HCT116 (cell line): ENCODE measurements around the gene SMIM21. TPM values are rescaled to one million over a fixed set of nuclear protein-coding genes. Genes with fewer than 3 reads are reported as not detected.

Source experiments
- ATAC-seq: fragments of 200-7000 bp; cut with Tn5 transposase; 2 replicates; pipeline ENCODE4 v1.9.1; 2020; ENCODE audit warnings: mild to moderate bottlenecking, moderate library complexity
- BruUV-seq: library from RNA; stranded (reverse); fragments of 400-500 nt; replicated peaks from 2 replicates; lab custom pipeline; 2021; lab: Mats Ljungman, UMichigan
- CTCF ChIA-PET: fragments of 300-600 bp; sonication (Branson Sonifier 250); formaldehyde crosslinking; loops from one replicate; lab custom pipeline; 2021; ENCODE audit warnings: antibody characterized with exemption; lab: Charles Lee
- POLR2A ChIA-PET: fragments of 300-600, 350-600 bp; sonication (Branson Sonifier 250); formaldehyde crosslinking; loops from one replicate; lab custom pipeline; 2021; ENCODE audit warnings: antibody characterized with exemption; lab: Charles Lee
- RAD21 ChIA-PET, 2 experiments: fragments of 300-600 bp; sonication (Branson Sonifier 250); formaldehyde crosslinking; loops; one replicate each; lab custom pipeline; 2023; ENCODE audit warnings: low total read pairs in 2 of 2; ENCODE audit not compliant: uncharacterized antibody in 2 of 2, unreplicated experiment in 2 of 2, low non-redundant PET in 1 of 2; lab: Charles Lee
- DNase-seq: peaks from one replicate; pipeline ENCODE4 v3.0.0-alpha.2; 2010; ENCODE audit warnings: low read depth, low spot score
- H2AFZ ChIP-seq: fragments of 200-600 bp; shearing (Covaris generic), sonication (generic); 2 replicates; pipeline ENCODE4 v1.6.1; 2017; ENCODE audit warnings: low read depth, mixed run types, mixed read lengths, antibody characterized with exemption, low read length; ENCODE audit not compliant: poor library complexity, severe bottlenecking
- H3K27ac ChIP-seq: 2 replicates; pipeline ENCODE4 v1.5.1; 2012; ENCODE audit warnings: low read depth, low read length
- H3K27me3 ChIP-seq: fragments of 200-600 bp; sonication (generic); 2 replicates; pipeline ENCODE4 v1.6.1; 2016; ENCODE audit warnings: mixed run types, low read length, mixed read lengths; ENCODE audit not compliant: insufficient read depth
- H3K36me3 ChIP-seq, 2 experiments: fragments of 200-500 bp in 1 of 2; fragments of 200-600 bp in 1 of 2; sonication (Bioruptor generic) in 1 of 2; sonication (generic) in 1 of 2; 2 replicates each; pipeline versions ENCODE4 v1.5.1 to v1.6.1; 2014 to 2016; ENCODE audit warnings: low read length in 2 of 2, inconsistent platforms in 1 of 2, mixed read lengths in 1 of 2, mixed run types in 1 of 2; ENCODE audit not compliant: insufficient read depth in 2 of 2, control insufficient read depth in 1 of 2
- H3K4me1 ChIP-seq, 2 experiments: fragments of 200-600 bp in 1 of 2; sonication (generic) in 1 of 2; 2 replicates each; pipeline versions ENCODE4 v1.5.1 to v1.6.1; 2012 to 2017; ENCODE audit warnings: low read length in 2 of 2, inconsistent platforms in 1 of 2, mild to moderate bottlenecking in 1 of 2, mixed read lengths in 1 of 2, mixed run types in 1 of 2, moderate library complexity in 1 of 2; ENCODE audit not compliant: insufficient read depth in 2 of 2, control insufficient read depth in 1 of 2
- H3K4me2 ChIP-seq: fragments of 200-600 bp; sonication (generic); 2 replicates; pipeline ENCODE4 v1.6.1; 2017; ENCODE audit warnings: mixed run types, low read length, mixed read lengths
- H3K4me3 ChIP-seq, 2 experiments: fragments of 200-600 bp in 1 of 2; sonication (generic) in 1 of 2; replicated peaks in 1 of 2; 2 replicates each; pipeline ENCODE4 v1.5.1; 2011 to 2016; ENCODE audit warnings: low read length in 2 of 2, control low read depth in 1 of 2, low read depth in 1 of 2, mild to moderate bottlenecking in 1 of 2, mixed read lengths in 1 of 2, mixed run types in 1 of 2
- H3K79me2 ChIP-seq: fragments of 200-600 bp; sonication (generic); 2 replicates; pipeline ENCODE4 v1.6.1; 2017; ENCODE audit warnings: mild to moderate bottlenecking, mixed run types, low read length, moderate library complexity, mixed read lengths; ENCODE audit not compliant: insufficient read depth
- H3K9ac ChIP-seq: fragments of 200-600 bp; sonication (generic); 2 replicates; pipeline ENCODE4 v1.6.1; 2016; ENCODE audit warnings: low read length, mixed read lengths
- H3K9me2 ChIP-seq: fragments of 200-600 bp; sonication (generic), shearing (Covaris generic); 2 replicates; pipeline ENCODE4 v1.6.1; 2017; ENCODE audit warnings: mixed run types, mild to moderate bottlenecking, moderate library complexity; ENCODE audit not compliant: insufficient read depth
- H3K9me3 ChIP-seq, 2 experiments: fragments of 200-500 bp in 1 of 2; fragments of 200-600 bp in 1 of 2; sonication (Bioruptor generic) in 1 of 2; sonication (generic) in 1 of 2; 2 replicates each; pipeline ENCODE4 v1.6.1; 2014 to 2017; ENCODE audit warnings: low read length in 2 of 2, mixed read lengths in 2 of 2, inconsistent platforms in 1 of 2, low read depth in 1 of 2, mild to moderate bottlenecking in 1 of 2, mixed run types in 1 of 2, moderate library complexity in 1 of 2; ENCODE audit not compliant: control insufficient read depth in 1 of 2, insufficient read depth in 1 of 2
- H4K20me1 ChIP-seq: fragments of 200-600 bp; sonication (generic), shearing (Covaris generic); 2 replicates; pipeline ENCODE4 v1.6.1; 2017; ENCODE audit warnings: mixed run types, mild to moderate bottlenecking, moderate library complexity; ENCODE audit not compliant: insufficient read depth
- JUND ChIP-seq: IDR thresholded peaks from 2 replicates; pipeline ENCODE4 v1.6.1; 2012
- REST ChIP-seq: IDR thresholded peaks from 2 replicates; pipeline ENCODE4 v1.6.1; 2012; ENCODE audit warnings: low read depth
- intact Hi-C: fragments of 100-400 bp; cut with micrococcal nuclease; formaldehyde crosslinking; loops from 2 replicates; pipeline ENCODE4 v1.10.0; 2022
- total RNA-seq: library from RNA; stranded (reverse); gene quantifications from one replicate; pipeline ENCODE4 v1.2.1, GENCODE V29; 2021; ENCODE audit not compliant: unreplicated experiment

SMIM21 gene
- total RNA-seq, 1 experiment from 2014 or later: not detected

- ATAC-seq: no peak
These were observed 62.8 kb downstream of the SMIM21 start for GRCh38 chr18:75364512-75365253.

More at GRCh38 chr18:75364512-75365253, 62.8 kb downstream of the SMIM21 start:
- intact Hi-C loops: no loop called here
- Histone ChIP-seq H3K4me1 (no peaks in the 10 kb centered on the region), H3K27me3 (no peaks in the 10 kb centered on the region), H2AFZ (peak overlapping the region; percentile 9), H3K79me2 (no peaks in the 10 kb centered on the region), H3K27ac (no peak overlapping the region), H4K20me1 (no peaks in the 10 kb centered on the region), H3K36me3 (no peaks in the 10 kb centered on the region), H3K4me3 (no peak overlapping the region), H3K4me2 (no peak overlapping the region), H3K9ac (no peak overlapping the region), H3K9me2 (no peaks in the 10 kb centered on the region), H3K9me3 (no peaks in the 10 kb centered on the region)
- BruUV-seq: no TSS peak
- ChIA-PET CTCF (no interaction called here), RAD21 (no interaction called here), POLR2A (no interaction called here)
- no peak for DNase-seq
- TF ChIP-seq REST (no peak), JUND (no peak)
